ENCODE measurements around the gene SULT2A1. TPM values are rescaled to one million over a fixed set of nuclear protein-coding genes. Genes with fewer than 3 reads are reported as not detected.
A peak's percentile ranks its signal among the peaks of the same experiment; 100 is the strongest.
"Not testable (repeated sequence)": the region's sequence is repeated elsewhere in the genome, so short reads cannot be mapped to it uniquely, and the experiment has no call there.

The SULT2A1 gene
- total and polyA plus RNA-seq, 10 donors = 0.19 TPM; not detected in 9

DNA sequence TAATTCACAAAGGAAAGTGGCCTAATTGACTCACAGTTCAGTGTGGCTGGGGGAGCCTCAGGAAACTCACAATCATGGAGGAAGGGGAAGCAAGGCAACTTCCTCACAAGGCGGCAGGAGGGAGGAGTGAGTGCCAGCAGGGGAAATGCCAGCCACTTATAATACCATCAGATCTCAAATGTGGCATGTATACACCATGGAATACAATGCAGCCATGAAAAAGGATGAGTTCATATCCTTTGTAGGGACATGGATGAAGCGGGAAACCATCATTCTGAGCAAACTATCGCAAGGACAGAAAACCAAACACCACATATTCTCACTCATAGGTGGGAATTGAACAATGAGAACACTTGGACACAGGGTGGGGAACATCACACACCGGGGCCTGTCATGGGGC, 6.7 kb downstream of the SULT2A1 start:
- peak in 1 of 3 donors; percentile 16 for TF ChIP-seq POLR2AphosphoS5 (IDR thresholded peaks at IDR 0.05)
- WGBS, 5 donors = 44 to 75% (median 58%) methylated on average over 3 to 4 of the region's 4 CpGs
- DNase-seq; H3K4me1 ChIP-seq; H3K9me3 ChIP-seq; H3K36me3 ChIP-seq; H3K4me3 ChIP-seq; intact Hi-C loops (cut with DNase I; ENCODE audit: low total_unique reads); H3K27ac ChIP-seq: not testable (repeated sequence)
- peaks cover 0 to 24% (median 0%) of the 10 kb centered on the region in 7 donors for H3K27me3 ChIP-seq (replicated peaks in 1 of 7)

DNA sequence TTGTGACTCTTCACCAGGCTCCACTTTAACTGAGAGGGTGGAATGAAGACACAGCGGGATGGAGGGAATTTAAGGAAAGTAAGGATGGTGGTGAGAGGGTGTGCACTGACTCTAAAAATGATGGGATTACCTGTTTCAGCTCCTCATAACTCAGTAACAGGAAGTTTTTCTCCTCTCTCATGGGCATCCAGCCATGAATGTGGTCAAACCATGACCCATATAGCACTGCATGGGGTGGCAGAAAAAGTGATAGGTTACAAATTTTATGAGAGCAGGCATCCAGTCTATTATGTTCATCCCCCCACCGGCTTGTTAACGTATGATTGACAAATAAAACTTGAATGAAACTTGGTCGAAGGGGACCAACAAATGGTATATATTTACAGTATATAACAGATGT, 7.2 kb downstream of the SULT2A1 start:
- DNase-seq = no peak
- H3K4me3 ChIP-seq = no peak overlapping the region
- no peak overlapping the region for H3K27ac ChIP-seq
- H3K36me3 ChIP-seq = no peaks in the 10 kb centered on the region
- peaks cover 0 to 4% (median 0%) of the 10 kb centered on the region in 8 donors for H3K9me3 ChIP-seq
- no peaks in the 10 kb centered on the region for H3K4me1 ChIP-seq
- H3K27me3 ChIP-seq (replicated peaks in 1 of 7) = peaks cover 0 to 29% (median 0%) of the 10 kb centered on the region in 7 donors
- WGBS, 5 donors = 67 to 96% (median 81%) methylated on average over 4 of the region's 4 CpGs
- intact Hi-C loops (cut with DNase I; ENCODE audit: low total_unique reads) = no loop called here
- TF ChIP-seq POLR2A (IDR thresholded peaks at IDR 0.05) = no peak
- TF ChIP-seq, protein P1, sequence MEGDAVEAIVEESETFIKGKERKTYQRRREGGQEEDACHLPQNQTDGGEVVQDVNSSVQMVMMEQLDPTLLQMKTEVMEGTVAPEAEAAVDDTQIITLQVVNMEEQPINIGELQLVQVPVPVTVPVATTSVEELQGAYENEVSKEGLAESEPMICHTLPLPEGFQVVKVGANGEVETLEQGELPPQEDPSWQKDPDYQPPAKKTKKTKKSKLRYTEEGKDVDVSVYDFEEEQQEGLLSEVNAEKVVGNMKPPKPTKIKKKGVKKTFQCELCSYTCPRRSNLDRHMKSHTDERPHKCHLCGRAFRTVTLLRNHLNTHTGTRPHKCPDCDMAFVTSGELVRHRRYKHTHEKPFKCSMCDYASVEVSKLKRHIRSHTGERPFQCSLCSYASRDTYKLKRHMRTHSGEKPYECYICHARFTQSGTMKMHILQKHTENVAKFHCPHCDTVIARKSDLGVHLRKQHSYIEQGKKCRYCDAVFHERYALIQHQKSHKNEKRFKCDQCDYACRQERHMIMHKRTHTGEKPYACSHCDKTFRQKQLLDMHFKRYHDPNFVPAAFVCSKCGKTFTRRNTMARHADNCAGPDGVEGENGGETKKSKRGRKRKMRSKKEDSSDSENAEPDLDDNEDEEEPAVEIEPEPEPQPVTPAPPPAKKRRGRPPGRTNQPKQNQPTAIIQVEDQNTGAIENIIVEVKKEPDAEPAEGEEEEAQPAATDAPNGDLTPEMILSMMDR (IDR thresholded peaks at IDR 0.05 in 8 of 11, conservative IDR thresholded peaks at IDR 0.05 in 3 of 11) = no peak
- no peak for TF ChIP-seq POLR2AphosphoS5 (IDR thresholded peaks at IDR 0.05)

DNA sequence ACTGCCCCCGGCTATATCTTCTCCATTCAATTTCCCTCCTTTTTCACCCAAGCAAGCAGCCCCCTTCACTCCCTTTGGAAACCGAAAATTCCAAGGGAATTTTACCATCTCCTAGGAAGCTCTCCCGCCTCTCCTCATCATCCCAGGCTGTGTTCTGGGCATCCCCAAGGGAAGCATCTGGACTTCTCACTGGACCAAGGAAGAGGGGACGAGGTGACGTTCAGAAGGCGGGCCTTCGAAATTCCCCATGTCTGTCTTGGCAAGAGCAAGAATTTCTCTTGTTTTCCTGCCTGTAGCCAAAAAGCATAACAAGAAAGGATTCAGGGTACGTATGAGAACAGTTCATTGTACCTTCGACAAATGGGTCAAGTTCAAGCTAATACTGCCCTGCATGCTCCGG, 20.9 kb downstream of the SULT2A1 start:
- intact Hi-C loops (cut with DNase I; ENCODE audit: low total_unique reads) = no loop called here
- WGBS, 5 donors = 65 to 89% (median 67%) methylated on average over 10 of the region's 10 CpGs
- H3K27ac ChIP-seq = no peak overlapping the region
- H3K4me1 ChIP-seq = peaks cover 0 to 10% (median 0%) of the 10 kb centered on the region in 6 donors
- H3K9me3 ChIP-seq = peaks cover 0 to 9% (median 2%) of the 10 kb centered on the region in 8 donors
- no peak for TF ChIP-seq POLR2A (IDR thresholded peaks at IDR 0.05)
- no peak overlapping the region for H3K4me3 ChIP-seq
- peaks cover 0 to 14% (median 0%) of the 10 kb centered on the region in 7 donors for H3K27me3 ChIP-seq (replicated peaks in 1 of 7)
- DNase-seq = no peak
- no peaks in the 10 kb centered on the region for H3K36me3 ChIP-seq

DNA sequence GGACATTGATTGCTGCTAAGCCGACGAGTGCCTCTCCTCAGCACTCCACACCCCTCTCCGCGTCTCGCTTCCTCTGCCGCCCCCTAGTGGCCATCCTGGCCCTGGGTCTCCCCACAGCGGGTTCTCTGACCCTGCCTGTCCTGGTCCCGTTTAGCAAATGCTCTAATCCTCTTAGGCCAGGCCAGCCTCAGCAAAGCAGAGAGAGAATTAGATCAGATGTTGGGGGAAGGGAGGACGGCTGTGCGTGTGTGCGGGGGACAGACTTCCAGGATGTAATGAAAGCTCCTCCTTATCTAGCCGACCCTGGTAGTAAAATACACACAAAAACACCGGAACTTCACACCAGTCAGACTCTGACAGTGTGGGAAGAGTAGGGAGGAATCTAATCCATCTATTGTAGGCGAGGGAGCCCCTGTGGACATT, 22.6 kb downstream of the SULT2A1 start:
- no peak overlapping the region for H3K27ac ChIP-seq
- DNase-seq = peak; percentile 93
- H3K27me3 ChIP-seq (replicated peaks in 1 of 7) = peaks cover 0 to 17% (median 0%) of the 10 kb centered on the region in 7 donors
- peaks cover 0 to 9% (median 2%) of the 10 kb centered on the region in 8 donors for H3K9me3 ChIP-seq
- peaks cover 0 to 5% (median 0%) of the 10 kb centered on the region in 6 donors for H3K4me1 ChIP-seq
- intact Hi-C loops (cut with DNase I; ENCODE audit: low total_unique reads) = no loop called here
- TF ChIP-seq POLR2AphosphoS5 (IDR thresholded peaks at IDR 0.05) = no peak
- TF ChIP-seq, protein P1 (IDR thresholded peaks at IDR 0.05 in 8 of 11, conservative IDR thresholded peaks at IDR 0.05 in 3 of 11) = peak; percentile 64 to 95 (median 87)
- H3K4me3 ChIP-seq = no peak overlapping the region
- H3K36me3 ChIP-seq = no peaks in the 10 kb centered on the region
- WGBS, 5 donors = 12 to 21% (median 16%) methylated on average over 14 of the region's 14 CpGs

DNA sequence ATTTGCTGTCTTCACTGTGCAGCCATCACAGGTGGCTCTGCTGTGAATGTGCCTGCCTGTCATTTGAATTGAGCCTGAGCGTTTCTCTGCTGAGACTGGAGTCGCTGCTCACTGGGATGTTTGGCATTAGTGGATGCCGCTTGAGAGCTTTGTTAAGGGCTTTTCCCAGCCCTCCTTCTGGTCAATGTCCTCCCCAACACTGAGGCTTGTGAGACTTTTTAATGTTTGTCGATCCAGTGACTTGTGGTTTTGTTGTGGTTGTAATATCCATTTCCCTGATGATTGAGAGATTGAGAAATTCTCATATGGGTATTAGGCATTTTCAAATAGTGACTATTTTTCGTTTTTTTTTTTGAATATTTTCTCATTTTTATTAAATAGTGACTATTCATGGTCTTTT, 24.5 kb downstream of the SULT2A1 start:
- Histone ChIP-seq H3K27me3 (replicated peaks in 1 of 7) (peaks cover 0 to 36% (median 0%) of the 10 kb centered on the region in 7 donors), H3K4me1 (peaks cover 0 to 5% (median 0%) of the 10 kb centered on the region in 6 donors), H3K36me3 (no peaks in the 10 kb centered on the region), H3K4me3 (no peak overlapping the region), H3K27ac (no peak overlapping the region), H3K9me3 (peaks cover 0 to 9% (median 2%) of the 10 kb centered on the region in 8 donors)
- intact Hi-C loops (cut with DNase I; ENCODE audit: low total_unique reads) = no loop called here
- 88 to 94% (median 91%) methylated on average over 5 of the region's 5 CpGs for WGBS, 5 donors
- no peak for DNase-seq
- TF ChIP-seq, protein P1 (IDR thresholded peaks at IDR 0.05 in 8 of 11, conservative IDR thresholded peaks at IDR 0.05 in 3 of 11) = no peak
- TF ChIP-seq POLR2A (IDR thresholded peaks at IDR 0.05) = no peak
- no peak for TF ChIP-seq POLR2AphosphoS5 (IDR thresholded peaks at IDR 0.05)

Data from spleen (tissue), 11 donors.